GM18870 (cell line): ENCODE data around the gene TMEM245.
A peak's percentile ranks its signal among the peaks of the same experiment; 100 is the strongest.
"Not testable (repeated sequence)": the region's sequence is repeated elsewhere in the genome, so short reads cannot be mapped to it uniquely, and the experiment has no call there.

Experiments
- ATAC-seq: cut with Tn5 transposase; IDR thresholded peaks from one replicate; pipeline ENCODE4 v1.9.1; 2021; ENCODE audit warnings: moderate library complexity; ENCODE audit not compliant: unreplicated experiment

Gene TMEM245

DNA sequence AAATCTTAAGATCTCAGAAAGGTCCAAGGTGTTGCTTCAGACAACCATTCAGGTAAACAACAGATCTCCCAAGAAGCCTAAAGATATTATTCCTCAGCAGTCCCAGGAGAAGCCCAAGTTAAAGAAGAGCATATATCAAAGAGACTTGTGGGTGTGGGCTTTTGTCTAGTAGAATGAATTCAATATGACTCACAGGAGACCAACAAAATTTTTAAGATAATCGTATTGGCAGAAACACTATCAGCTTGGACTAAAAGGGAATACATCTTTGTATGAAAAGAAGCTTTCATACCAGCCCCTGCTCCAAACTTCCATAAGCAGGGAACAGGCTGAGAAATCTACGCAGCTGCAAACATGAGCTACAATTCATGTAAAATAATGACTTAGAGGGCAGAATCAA, 116.6 kb downstream of the TMEM245 start:
- no peak for ATAC-seq

DNA sequence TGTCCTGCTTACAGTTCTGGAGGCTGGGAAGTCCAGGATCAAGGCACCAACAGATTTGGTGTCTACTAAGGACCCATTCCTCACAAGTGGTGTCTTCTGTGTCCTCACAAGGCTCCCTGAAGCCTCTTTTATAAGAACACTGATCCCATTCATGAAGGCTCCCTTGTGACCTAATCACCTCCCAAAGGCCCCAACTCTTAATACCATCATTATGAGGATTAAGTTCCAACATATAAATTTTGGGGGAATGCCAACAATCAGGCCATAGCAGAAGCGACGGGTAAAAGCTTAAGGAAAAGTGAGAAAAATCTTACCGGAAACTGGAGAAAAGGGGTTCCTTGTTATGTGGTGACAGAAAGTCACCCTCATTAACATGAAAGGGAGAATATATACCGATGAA, 117.6 kb downstream of the TMEM245 start:
- ATAC-seq: no peak

DNA sequence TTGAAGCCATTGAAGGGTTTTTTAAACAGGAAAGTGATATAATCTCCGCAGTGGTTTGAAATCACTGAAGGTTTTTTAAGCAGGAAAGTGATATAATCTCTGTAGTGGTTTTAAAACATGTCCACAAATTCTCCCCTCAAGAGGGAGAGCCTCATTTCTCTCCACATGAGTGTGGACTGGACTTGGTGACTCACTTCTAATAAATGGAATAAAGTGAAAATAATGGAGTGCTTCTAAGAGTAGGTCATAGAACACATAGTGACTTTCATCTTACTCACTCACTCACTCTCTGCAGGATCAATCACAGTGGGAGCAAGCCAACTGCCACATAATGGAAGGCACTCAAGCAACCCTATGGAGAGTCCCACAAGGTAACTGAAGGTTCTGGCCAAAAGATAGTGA, 118.5 kb downstream of the TMEM245 start:
- no peak for ATAC-seq

DNA sequence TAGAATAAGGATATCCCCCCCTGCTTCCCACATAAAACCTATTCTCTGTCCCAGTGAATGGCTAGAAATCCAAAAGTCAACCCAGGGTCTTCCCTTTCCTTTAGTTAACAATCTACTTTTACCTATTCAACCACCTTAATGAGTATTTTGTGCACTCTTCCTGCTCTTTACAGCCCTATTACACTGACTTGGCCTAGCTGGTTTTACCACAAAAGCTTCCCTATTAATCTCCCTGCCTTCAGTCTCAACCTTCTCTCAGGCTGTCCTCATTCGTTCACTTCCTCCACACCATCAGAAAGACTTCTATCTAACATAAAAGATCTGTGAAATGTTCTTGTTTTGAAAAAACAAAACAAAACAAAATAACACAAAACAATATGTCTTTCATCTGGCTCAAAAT, 122.6 kb downstream of the TMEM245 start:
- ATAC-seq: no peak

DNA sequence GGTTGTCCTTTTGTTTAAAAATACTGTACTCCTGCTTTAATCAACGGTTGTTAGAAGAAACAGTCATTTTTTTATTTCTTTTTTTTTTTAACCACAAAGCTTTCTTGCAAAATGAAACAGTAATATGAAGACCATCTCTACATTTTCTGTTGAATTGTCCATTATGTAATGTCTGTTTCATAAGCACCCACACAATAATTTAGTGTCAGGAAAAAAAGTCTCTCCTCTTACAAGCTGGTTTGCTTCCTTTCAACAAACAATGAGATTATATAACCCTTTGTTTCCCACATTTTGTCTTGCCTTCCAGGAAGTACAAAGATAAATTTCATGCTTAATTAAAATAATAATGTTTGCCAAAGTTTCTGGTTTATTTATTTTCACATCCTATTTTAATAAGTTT, 123.1 kb downstream of the TMEM245 start:
- no peak for ATAC-seq

GRCh38 chr9:108994695-108995094, 125.1 kb downstream of the TMEM245 start:
- ATAC-seq: peak; percentile 76

DNA sequence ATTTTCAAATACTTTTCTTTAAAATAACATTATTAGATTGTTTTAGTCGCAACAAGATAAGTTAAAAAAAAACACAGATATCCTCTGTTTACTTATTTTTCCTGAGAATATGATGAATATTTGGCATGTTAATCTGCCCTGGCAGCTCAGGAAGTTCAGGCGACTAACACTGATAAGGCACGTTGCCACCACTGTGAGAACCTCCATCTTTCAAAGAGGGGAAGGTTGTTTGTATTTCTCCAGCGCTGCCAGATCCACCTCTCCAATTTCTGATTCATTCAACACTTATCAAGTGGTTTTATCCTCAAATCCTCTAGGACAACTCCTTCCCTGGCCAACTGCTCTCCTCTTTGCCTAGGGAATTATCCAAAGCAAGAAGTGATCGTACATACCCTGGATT, 128.3 kb downstream of the TMEM245 start:
- ATAC-seq: no peak

DNA sequence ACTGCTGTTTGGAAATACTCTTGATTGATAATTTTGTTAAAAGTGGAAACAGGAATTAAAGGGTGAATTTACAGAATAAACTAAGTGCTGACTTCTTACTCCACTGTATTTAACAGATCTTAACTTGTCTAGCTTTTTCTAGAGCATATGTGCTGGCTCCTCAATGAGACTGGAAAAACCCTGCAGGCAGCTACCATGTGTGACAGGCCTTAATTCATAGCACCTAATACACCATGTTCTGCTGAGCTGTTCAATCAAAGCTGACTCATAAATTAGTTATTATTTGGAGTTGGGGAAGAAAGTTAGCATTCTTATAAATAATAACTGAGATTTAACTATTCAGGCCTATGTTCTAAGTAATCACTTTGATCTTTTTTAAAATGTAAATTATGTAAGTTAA, 135.9 kb downstream of the TMEM245 start:
- ATAC-seq: no peak

GRCh38 chr9:108980893-108981292, 138.9 kb downstream of the TMEM245 start:
- ATAC-seq: no peak

- no peak for ATAC-seq
Measured at GRCh38 chr9:108978205-108978604, 141.5 kb downstream of the TMEM245 start.

- ATAC-seq: no peak
Measured at GRCh38 chr9:108973895-108974294, 145.9 kb downstream of the TMEM245 start.

GRCh38 chr9:108972626-108973209, 147.0 kb downstream of the TMEM245 start:
- ATAC-seq: no peak

DNA sequence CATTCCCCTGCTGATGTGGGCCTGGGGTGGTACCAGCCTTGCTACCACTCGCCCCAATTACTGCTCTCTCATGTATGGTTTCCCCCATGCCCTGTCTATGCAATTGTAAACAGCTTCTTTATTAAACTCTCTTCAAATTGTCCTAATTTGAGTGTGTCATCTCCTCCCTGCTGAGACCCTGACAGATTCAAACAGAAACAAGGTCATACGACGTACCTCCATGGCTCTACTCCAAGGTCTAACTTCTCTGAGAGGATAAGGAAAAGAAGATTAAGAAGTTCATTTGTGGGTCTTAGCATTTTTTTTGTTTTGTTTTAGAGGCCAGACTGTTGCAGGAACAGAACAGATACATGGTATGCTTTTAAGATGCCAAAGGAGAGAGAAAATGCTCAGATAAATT, 147.6 kb downstream of the TMEM245 start:
- no peak for ATAC-seq

DNA sequence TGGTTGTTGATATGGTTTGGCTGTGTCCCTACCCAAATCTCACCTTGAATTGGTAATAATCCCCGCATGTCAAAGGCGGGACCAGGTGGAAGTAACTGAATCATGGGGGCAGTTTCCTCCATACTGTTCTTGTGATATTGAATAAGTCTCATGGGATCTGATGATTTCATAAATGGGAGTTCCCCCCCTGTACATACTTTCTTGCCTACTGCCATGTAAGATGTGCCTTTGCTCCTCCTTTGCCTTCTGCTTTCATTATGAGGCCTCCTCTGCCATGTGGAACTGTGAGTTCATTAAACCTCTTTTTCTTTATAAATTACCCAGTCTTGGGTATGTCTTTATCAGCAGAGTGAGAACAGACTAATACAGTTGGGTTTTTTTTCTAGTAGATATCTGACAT, 148.4 kb downstream of the TMEM245 start:
- not testable (repeated sequence) for ATAC-seq

DNA sequence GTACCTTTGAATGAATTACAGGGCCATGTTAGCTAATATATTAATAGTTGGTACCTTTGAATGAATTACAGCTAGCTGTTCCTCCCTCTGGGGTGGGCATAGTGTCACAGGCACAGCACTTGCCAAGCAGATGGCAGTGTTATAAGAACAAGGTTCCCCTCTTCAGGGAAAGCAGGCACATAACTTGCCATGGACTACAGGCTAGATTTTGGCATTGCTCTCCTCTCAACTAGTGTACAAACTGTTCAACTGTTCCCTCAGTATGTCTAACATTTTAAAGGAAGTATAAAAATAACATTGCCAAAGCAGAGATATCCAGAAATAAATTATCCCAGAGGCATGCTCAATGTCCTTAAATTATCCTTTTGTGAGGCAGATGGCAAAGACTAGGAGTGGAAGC, 151.8 kb downstream of the TMEM245 start:
- no peak for ATAC-seq
